K562 (cell line): Measurements from ENCODE around the gene MPPED1.

Experiments
- CBFB ChIP-seq: sonication (generic); formaldehyde crosslinking; IDR thresholded peaks from 2 replicates; pipeline ENCODE4 v1.4.0; 2020; ENCODE audit warnings: mild to moderate bottlenecking, missing genetic modification reagents
- DPF2 ChIP-seq: fragments of 450-650 bp; IDR thresholded peaks from 2 replicates; pipeline ENCODE4 v1.6.1; 2016
- EP300 ChIP-seq: IDR thresholded peaks from 2 replicates; pipeline ENCODE4 v1.6.1; 2012; ENCODE audit warnings: low read length, improper control_type of control experiment
- NRF1 ChIP-seq, 2 experiments: fragments of 450-650 bp; IDR thresholded peaks in 1 of 2; conservative IDR thresholded peaks in 1 of 2; 2 replicates each; pipeline ENCODE4 v1.6.1; 2014; ENCODE audit warnings: mild to moderate bottlenecking in 2 of 2
- POLR2A ChIP-seq: fragments of 450-650 bp; conservative IDR thresholded peaks from 2 replicates; pipeline ENCODE4 v1.6.1; 2016
- SMARCE1 ChIP-seq: fragments of 450-650 bp; IDR thresholded peaks from 2 replicates; pipeline ENCODE4 v1.7.1; 2016; ENCODE audit warnings: mild to moderate bottlenecking
- SOX6 ChIP-seq: fragments of 450-650 bp; IDR thresholded peaks from 2 replicates; pipeline ENCODE4 v1.6.1; 2014; ENCODE audit warnings: mild to moderate bottlenecking
- TCF7 ChIP-seq: sonication (generic); IDR thresholded peaks from 2 replicates; pipeline ENCODE4 v1.6.1; 2016; ENCODE audit warnings: antibody characterized with exemption, borderline replicate concordance
- THRAP3 ChIP-seq: fragments of 450-650 bp; IDR thresholded peaks from 2 replicates; pipeline ENCODE4 v1.6.1; 2016; ENCODE audit warnings: mild to moderate bottlenecking, inconsistent platforms, borderline replicate concordance
- ZFP30 ChIP-seq: fragments of 250-450 bp; sonication (Bioruptor Pico); IDR thresholded peaks from 2 replicates; pipeline ENCODE4 v1.8.0; 2022; ENCODE audit warnings: moderate library complexity, mild to moderate bottlenecking, inconsistent platforms, borderline replicate concordance
- TF ChIP-seq, protein P1 (sequence below), 3 experiments: IDR thresholded peaks in 2 of 3; conservative IDR thresholded peaks in 1 of 3; 2 replicates each; pipeline ENCODE4 v1.5.1; 2011 to 2012; ENCODE audit warnings: low read length in 3 of 3, mild to moderate bottlenecking in 3 of 3, control low read depth in 2 of 3, improper control_type of control experiment in 1 of 3, inconsistent platforms in 1 of 3, low read depth in 1 of 3, mixed read lengths in 1 of 3, moderate library complexity in 1 of 3; ENCODE audit not compliant: insufficient read depth in 2 of 3
- TF ChIP-seq, protein P2 (sequence below), 2 experiments: fragments of 450-650 bp in 1 of 2; IDR thresholded peaks; 2 replicates each; pipeline ENCODE4 v1.6.1; 2011 to 2017; ENCODE audit warnings: low read depth in 2 of 2, antibody characterized with exemption in 1 of 2, borderline replicate concordance in 1 of 2, low read length in 1 of 2, mild to moderate bottlenecking in 1 of 2, mixed read lengths in 1 of 2; ENCODE audit not compliant: control insufficient read depth in 1 of 2
- TF ChIP-seq, protein P3 (sequence below): fragments of 450-650 bp; IDR thresholded peaks from 2 replicates; pipeline ENCODE4 v1.6.1; 2016; ENCODE audit warnings: low read depth, mild to moderate bottlenecking, moderate library complexity

DNA sequence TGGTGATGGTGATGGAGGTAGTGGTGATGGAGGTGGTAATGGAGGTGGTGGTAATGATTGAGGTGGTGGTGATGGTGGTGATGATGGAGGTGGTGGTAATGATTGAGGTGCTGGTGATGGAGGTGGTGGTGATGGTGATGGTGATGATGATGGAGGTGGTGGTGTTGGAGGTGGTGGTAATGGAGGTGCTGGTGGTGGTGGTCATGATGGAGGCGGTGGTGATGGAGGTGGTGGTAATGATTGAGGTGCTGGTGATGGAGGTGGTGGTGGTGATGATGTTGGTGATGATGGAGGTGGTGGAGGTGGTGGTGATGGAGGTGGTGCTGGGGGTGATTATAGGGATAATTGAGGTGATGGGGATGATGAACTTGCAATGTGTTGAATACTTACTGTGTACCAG is 79.9 kb downstream of the MPPED1 start:
- TF ChIP-seq POLR2A (no peak), SOX6 (no peak), TCF7 (no peak), EP300 (no peak), DPF2 (no peak), SMARCE1 (no peak), CBFB (CRISPR knock-in tag) (no peak), NRF1 (conservative IDR thresholded peaks at IDR 0.05 in 1 of 2, IDR thresholded peaks at IDR 0.05 in 1 of 2) (no peak), ZFP30 (no peak), THRAP3 (no peak)
- TF ChIP-seq, protein P1, sequence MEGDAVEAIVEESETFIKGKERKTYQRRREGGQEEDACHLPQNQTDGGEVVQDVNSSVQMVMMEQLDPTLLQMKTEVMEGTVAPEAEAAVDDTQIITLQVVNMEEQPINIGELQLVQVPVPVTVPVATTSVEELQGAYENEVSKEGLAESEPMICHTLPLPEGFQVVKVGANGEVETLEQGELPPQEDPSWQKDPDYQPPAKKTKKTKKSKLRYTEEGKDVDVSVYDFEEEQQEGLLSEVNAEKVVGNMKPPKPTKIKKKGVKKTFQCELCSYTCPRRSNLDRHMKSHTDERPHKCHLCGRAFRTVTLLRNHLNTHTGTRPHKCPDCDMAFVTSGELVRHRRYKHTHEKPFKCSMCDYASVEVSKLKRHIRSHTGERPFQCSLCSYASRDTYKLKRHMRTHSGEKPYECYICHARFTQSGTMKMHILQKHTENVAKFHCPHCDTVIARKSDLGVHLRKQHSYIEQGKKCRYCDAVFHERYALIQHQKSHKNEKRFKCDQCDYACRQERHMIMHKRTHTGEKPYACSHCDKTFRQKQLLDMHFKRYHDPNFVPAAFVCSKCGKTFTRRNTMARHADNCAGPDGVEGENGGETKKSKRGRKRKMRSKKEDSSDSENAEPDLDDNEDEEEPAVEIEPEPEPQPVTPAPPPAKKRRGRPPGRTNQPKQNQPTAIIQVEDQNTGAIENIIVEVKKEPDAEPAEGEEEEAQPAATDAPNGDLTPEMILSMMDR (IDR thresholded peaks at IDR 0.05 in 2 of 3, conservative IDR thresholded peaks at IDR 0.05 in 1 of 3; ENCODE audit: insufficient read depth in 2 of 3, low read depth in 1 of 3, low read length in 3 of 3) = no peak
- TF ChIP-seq, protein P2, sequence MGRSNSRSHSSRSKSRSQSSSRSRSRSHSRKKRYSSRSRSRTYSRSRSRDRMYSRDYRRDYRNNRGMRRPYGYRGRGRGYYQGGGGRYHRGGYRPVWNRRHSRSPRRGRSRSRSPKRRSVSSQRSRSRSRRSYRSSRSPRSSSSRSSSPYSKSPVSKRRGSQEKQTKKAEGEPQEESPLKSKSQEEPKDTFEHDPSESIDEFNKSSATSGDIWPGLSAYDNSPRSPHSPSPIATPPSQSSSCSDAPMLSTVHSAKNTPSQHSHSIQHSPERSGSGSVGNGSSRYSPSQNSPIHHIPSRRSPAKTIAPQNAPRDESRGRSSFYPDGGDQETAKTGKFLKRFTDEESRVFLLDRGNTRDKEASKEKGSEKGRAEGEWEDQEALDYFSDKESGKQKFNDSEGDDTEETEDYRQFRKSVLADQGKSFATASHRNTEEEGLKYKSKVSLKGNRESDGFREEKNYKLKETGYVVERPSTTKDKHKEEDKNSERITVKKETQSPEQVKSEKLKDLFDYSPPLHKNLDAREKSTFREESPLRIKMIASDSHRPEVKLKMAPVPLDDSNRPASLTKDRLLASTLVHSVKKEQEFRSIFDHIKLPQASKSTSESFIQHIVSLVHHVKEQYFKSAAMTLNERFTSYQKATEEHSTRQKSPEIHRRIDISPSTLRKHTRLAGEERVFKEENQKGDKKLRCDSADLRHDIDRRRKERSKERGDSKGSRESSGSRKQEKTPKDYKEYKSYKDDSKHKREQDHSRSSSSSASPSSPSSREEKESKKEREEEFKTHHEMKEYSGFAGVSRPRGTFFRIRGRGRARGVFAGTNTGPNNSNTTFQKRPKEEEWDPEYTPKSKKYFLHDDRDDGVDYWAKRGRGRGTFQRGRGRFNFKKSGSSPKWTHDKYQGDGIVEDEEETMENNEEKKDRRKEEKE (IDR thresholded peaks at IDR 0.05; ENCODE audit: borderline replicate concordance in 1 of 2, control insufficient read depth in 1 of 2, low read depth in 2 of 2, low read length in 1 of 2) = no peak
- TF ChIP-seq, protein P3, sequence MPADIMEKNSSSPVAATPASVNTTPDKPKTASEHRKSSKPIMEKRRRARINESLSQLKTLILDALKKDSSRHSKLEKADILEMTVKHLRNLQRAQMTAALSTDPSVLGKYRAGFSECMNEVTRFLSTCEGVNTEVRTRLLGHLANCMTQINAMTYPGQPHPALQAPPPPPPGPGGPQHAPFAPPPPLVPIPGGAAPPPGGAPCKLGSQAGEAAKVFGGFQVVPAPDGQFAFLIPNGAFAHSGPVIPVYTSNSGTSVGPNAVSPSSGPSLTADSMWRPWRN = no peak
